NCI-H146 treated with DMSO at 0.1 percent for 48 hours (cell line): ENCODE results near the gene JAML.
A peak's percentile ranks its signal among the peaks of the same experiment; 100 is the strongest.

ENCODE experiments used
- DNase-seq: peaks from one replicate; lab custom pipeline; 2025; ENCODE audit not compliant: unreplicated experiment; lab: John Stamatoyannopoulos, UW

Gene JAML

GRCh38 chr11:118169300-118170140, 55.3 kb downstream of the JAML start:
- no peak for DNase-seq

GRCh38 chr11:118168751-118169150, 56.1 kb downstream of the JAML start:
- DNase-seq = no peak

DNA sequence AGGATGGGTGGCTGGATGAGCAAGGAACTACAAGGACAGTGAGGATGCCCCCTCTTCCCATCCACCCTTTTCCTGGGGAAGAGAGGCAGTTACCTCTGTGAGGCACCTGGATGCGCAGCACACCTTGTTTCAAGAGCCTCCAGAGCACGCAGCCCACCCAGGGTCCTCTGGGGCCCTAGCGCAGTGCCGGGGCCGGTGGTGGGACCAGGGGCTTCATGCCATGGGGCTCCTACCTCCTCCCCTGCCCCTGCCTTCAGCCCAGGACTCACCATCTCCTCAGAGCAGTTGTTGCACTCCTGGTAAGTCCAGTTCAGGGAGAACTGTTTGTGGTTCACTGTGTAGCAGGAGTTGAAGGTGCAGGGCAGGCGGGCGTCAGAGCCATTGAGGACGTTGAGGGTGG, 56.5 kb downstream of the JAML start:
- DNase-seq = no peak

GRCh38 chr11:118167906-118168305, 56.9 kb downstream of the JAML start:
- DNase-seq = no peak

- no peak for DNase-seq
Observed at GRCh38 chr11:118167253-118167652, 57.6 kb downstream of the JAML start.

GRCh38 chr11:118166641-118167040, 58.2 kb downstream of the JAML start:
- no peak for DNase-seq

- no peak for DNase-seq
Observed at GRCh38 chr11:118164885-118165284, 59.9 kb downstream of the JAML start.

DNA sequence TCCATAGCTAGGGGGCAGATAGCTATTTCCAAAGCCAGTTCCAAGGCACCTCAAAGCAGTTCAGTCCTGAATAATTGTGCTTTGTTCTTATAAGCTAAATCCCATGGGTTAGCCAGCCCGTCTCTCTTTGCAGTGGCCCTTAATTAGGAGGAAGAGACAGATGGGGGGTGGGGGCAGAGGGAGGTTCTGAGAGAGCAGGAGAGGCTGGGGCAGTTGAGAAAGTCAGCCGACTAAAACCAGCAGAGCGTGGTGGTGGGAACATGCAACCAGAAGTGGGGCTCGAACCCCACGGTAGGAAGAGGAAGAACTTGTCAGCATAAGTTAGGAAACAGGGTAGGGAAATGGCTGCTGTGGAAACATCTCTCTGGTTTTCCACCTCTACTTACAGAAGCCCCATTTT, 61.3 kb downstream of the JAML start:
- DNase-seq = no peak

GRCh38 chr11:118162846-118163245, 62.0 kb downstream of the JAML start:
- no peak for DNase-seq

GRCh38 chr11:118161786-118162185, 63.0 kb downstream of the JAML start:
- no peak for DNase-seq

DNA sequence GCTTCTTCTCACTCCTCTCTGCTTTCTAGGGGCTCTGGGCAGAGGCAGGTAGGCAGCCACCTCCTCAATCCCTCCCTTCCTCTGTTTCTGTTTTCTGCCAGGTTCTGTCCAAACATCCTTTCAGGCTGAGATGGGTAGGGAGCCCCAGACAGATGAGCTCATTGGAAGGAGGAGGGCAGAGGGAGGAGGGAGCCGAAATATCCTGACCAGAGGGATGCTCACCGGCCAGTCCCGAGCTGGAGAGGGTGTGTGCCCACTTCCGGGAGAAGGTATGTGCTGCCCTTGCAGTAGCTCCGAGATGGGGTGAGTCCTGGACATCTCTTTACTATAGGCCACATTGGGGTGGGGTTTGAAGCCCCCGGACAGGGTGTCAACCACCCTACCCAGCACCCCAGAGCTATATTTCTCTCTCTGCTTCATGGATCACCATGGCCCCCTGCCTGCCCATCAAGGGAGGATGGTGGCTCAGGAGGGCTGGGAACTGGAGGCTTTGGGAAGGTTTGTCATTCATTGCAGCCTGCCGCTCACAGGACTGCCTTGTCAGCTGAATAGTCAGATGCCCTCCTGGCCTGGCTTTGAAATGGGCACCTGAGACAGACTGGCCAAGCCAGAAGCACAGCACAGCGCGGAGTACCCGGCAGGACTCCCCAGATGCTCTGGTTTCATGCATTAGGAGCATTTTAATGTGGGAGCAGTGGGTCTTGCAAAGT, 67.5 kb downstream of the JAML start:
- no peak for DNase-seq

- peak; percentile 7 for DNase-seq
Observed at GRCh38 chr11:118156531-118157185, 68.2 kb downstream of the JAML start.

GRCh38 chr11:118155776-118156530, 68.9 kb downstream of the JAML start:
- DNase-seq = no peak

DNA sequence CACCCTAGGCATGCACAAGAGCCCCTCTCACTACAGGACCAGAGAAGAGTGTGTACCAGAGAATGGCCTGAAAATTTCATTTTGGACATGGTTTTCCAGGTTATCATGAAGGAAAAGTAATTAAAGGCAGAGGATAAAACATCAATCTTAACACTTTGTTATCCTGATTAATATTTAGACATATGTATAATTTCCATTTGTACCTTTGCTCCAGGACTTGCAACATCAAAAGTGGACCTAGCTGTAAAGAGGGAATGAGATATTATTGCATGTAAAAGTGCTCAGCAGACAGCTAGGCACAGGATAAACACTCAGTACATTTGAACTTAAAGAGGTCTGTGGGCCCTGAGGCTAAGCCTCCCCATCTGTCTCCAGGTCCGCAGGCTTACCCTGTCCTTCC, 70.2 kb downstream of the JAML start:
- no peak for DNase-seq

DNA sequence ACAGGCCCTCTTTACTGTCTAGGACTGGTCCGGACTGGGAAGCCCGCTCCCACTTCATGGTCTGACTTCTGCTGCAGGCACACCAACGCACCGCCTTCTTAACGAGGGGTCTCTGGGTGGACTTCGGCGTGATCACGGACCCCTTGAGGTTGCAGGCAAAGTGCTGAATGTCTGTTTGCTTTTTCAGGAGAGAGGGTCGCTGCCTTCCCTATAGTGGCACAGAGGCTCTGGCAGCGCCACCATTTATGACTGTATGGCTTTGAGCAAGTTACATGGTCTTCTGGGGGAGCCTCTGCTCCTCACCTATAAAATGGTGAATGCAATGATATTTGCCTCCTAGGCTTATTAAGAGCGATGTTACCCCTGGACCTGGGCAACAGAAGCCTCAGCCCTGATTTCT, 70.8 kb downstream of the JAML start:
- DNase-seq = no peak

- no peak for DNase-seq
Observed at GRCh38 chr11:118153516-118153915, 71.3 kb downstream of the JAML start.

DNA sequence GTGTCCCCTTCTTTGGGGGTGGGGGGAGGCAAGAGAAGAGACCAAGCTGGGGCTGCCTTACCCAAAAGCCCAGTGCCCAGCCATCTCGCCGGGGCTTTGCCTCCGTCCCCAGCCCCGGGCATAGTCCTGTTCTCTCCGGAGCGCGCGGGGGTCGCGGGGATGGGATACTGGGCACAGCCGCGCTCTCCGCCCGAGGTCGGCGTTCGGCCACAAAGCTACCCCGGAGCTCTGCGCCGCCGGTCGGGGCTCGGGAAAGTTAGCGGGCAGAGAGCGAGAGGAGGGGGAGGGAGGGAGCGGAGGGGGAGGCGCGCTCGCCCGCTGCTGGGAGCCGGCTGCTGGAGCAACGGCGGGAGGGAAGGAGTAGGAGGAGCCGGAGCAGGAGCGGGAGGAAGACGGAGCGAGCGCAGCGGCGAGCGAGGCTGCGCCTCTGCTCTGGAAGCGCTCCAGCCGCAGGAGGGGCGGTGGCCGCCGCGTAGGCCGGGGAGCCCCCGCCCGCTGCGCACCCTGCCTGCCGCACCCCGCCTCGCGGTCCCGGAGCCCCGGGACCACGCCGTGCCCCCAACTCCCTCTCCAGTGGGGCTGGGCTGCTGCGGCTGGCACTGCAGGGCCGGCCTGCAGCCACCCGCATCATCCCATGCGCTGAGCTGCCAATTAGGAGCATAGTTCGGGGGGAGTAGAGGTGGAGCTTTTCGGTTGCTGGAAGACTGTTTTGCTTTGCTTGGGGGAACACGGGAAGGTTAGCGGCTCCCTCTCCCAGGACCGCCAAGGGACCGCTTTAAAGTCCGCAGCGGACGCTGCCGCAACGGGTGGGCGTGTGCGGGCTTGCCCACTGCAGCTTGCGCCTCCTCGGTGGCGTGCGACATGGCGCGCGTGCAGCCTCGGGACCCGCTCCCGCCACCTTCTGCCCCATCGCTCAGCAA, 72.0 kb downstream of the JAML start, which contains the start of gene SCN4B:
SCN4B (minus strand) TSS at position 272 of the 920 bp plus-strand sequence; CDS start at position 122, 150 bp downstream.
- DNase-seq = peak; percentile 52

DNA sequence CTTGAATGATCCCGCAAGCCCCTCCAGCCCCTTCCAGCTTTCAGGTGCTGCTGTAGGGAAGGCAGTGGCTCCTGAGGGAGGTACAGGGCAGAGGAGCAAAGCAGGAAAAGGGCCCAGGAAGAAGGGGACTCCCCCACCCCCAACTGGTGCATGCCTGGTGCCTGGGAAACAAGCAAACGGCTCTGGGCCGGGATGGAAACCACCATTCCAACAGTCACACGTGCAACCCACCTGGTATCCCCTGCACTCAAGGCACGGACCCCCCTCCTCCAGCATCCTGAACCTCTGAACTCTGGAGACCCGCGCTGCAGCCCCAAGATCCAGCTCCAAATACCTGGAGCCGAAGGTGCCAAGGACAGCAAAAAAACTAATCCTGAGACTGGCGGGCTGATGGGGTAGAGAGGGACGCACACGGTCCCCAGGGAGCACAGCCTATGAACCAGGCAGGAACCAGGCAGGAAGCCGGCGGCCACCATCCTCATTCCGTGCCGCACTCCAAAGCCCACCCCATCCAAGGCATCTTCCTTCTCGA, 72.7 kb downstream of the JAML start:
- no peak for DNase-seq

- DNase-seq = no peak
Observed at GRCh38 chr11:118151431-118151830, 73.4 kb downstream of the JAML start.

DNA sequence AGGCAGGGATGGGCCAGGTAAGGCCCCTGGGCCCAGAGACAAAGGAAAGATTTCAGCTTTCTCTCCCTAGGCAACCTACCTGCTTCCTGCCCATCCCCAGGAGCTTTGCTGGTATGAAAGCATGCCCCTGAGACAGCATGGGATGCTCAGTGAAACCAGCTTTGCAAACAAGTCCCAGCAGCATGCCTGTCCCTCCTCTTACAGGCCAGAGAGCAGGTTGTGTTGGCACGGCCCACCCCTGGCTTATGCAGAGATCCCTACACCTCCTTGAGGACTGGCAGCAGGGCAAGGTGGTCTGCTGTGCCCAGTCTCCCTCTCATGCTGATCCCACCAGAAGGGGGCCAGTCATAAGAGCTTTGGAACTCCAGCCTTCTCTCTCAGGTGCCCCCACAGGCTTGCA, 75.3 kb downstream of the JAML start:
- DNase-seq = no peak
